Esophagus muscularis mucosa (tissue), 3 donors: Measurements from ENCODE around the gene KIF3A.

Experiments used
- POLR2A ChIP-seq: fragments of 450-650 bp; IDR thresholded peaks from one replicate; pipeline ENCODE4 v1.6.1; 2017; ENCODE audit warnings: antibody characterized with exemption, moderate library complexity, mild to moderate bottlenecking, low read depth
- POLR2AphosphoS5 ChIP-seq, 2 donors: sonication (generic); formaldehyde crosslinking; IDR thresholded peaks; one replicate each; pipeline ENCODE4 v1.6.1; 2017; ENCODE audit warnings: antibody characterized with exemption in 2 of 2
- TF ChIP-seq, protein P1 (sequence below), 3 experiments: fragments of 200-600 bp in 2 of 3; fragments of 450-650 bp in 1 of 3; sonication (generic) in 2 of 3; IDR thresholded peaks; one replicate each; pipeline ENCODE4 v1.5.1; 2017 to 2019; ENCODE audit warnings: antibody characterized with exemption in 3 of 3, mild to moderate bottlenecking in 2 of 3, moderate library complexity in 1 of 3

- TF ChIP-seq, protein P1, sequence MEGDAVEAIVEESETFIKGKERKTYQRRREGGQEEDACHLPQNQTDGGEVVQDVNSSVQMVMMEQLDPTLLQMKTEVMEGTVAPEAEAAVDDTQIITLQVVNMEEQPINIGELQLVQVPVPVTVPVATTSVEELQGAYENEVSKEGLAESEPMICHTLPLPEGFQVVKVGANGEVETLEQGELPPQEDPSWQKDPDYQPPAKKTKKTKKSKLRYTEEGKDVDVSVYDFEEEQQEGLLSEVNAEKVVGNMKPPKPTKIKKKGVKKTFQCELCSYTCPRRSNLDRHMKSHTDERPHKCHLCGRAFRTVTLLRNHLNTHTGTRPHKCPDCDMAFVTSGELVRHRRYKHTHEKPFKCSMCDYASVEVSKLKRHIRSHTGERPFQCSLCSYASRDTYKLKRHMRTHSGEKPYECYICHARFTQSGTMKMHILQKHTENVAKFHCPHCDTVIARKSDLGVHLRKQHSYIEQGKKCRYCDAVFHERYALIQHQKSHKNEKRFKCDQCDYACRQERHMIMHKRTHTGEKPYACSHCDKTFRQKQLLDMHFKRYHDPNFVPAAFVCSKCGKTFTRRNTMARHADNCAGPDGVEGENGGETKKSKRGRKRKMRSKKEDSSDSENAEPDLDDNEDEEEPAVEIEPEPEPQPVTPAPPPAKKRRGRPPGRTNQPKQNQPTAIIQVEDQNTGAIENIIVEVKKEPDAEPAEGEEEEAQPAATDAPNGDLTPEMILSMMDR (IDR thresholded peaks at IDR 0.05), result no peak
- no peak for TF ChIP-seq POLR2A
- no peak for TF ChIP-seq POLR2AphosphoS5 (IDR thresholded peaks at IDR 0.05)
These were observed 80.5 kb downstream of the KIF3A start for GRCh38 chr5:132656774-132657355.
